HCT116 (cell line): ENCODE data around the gene PCYT1A. TPM values are rescaled to one million over a fixed set of nuclear protein-coding genes. Genes with fewer than 3 reads are reported as not detected.

Source experiments
- ATAC-seq: fragments of 200-7000 bp; cut with Tn5 transposase; 2 replicates; pipeline ENCODE4 v1.9.1; 2020; ENCODE audit warnings: mild to moderate bottlenecking, moderate library complexity
- BruUV-seq: library from RNA; stranded (reverse); fragments of 400-500 nt; replicated peaks from 2 replicates; lab custom pipeline; 2021; lab: Mats Ljungman, UMichigan
- CTCF ChIA-PET: fragments of 300-600 bp; sonication (Branson Sonifier 250); formaldehyde crosslinking; loops from one replicate; lab custom pipeline; 2021; ENCODE audit warnings: antibody characterized with exemption; lab: Charles Lee
- POLR2A ChIA-PET: fragments of 300-600, 350-600 bp; sonication (Branson Sonifier 250); formaldehyde crosslinking; loops from one replicate; lab custom pipeline; 2021; ENCODE audit warnings: antibody characterized with exemption; lab: Charles Lee
- RAD21 ChIA-PET, 2 experiments: fragments of 300-600 bp; sonication (Branson Sonifier 250); formaldehyde crosslinking; loops; one replicate each; lab custom pipeline; 2023; ENCODE audit warnings: low total read pairs in 2 of 2; ENCODE audit not compliant: uncharacterized antibody in 2 of 2, unreplicated experiment in 2 of 2, low non-redundant PET in 1 of 2; lab: Charles Lee
- DNase-seq: peaks from one replicate; pipeline ENCODE4 v3.0.0-alpha.2; 2010; ENCODE audit warnings: low read depth, low spot score
- H2AFZ ChIP-seq: fragments of 200-600 bp; shearing (Covaris generic), sonication (generic); 2 replicates; pipeline ENCODE4 v1.6.1; 2017; ENCODE audit warnings: low read depth, mixed run types, mixed read lengths, antibody characterized with exemption, low read length; ENCODE audit not compliant: poor library complexity, severe bottlenecking
- H3K27ac ChIP-seq: 2 replicates; pipeline ENCODE4 v1.5.1; 2012; ENCODE audit warnings: low read depth, low read length
- H3K27me3 ChIP-seq: fragments of 200-600 bp; sonication (generic); 2 replicates; pipeline ENCODE4 v1.6.1; 2016; ENCODE audit warnings: mixed run types, low read length, mixed read lengths; ENCODE audit not compliant: insufficient read depth
- H3K36me3 ChIP-seq, 2 experiments: fragments of 200-500 bp in 1 of 2; fragments of 200-600 bp in 1 of 2; sonication (Bioruptor generic) in 1 of 2; sonication (generic) in 1 of 2; 2 replicates each; pipeline versions ENCODE4 v1.5.1 to v1.6.1; 2014 to 2016; ENCODE audit warnings: low read length in 2 of 2, inconsistent platforms in 1 of 2, mixed read lengths in 1 of 2, mixed run types in 1 of 2; ENCODE audit not compliant: insufficient read depth in 2 of 2, control insufficient read depth in 1 of 2
- H3K4me1 ChIP-seq, 2 experiments: fragments of 200-600 bp in 1 of 2; sonication (generic) in 1 of 2; 2 replicates each; pipeline versions ENCODE4 v1.5.1 to v1.6.1; 2012 to 2017; ENCODE audit warnings: low read length in 2 of 2, inconsistent platforms in 1 of 2, mild to moderate bottlenecking in 1 of 2, mixed read lengths in 1 of 2, mixed run types in 1 of 2, moderate library complexity in 1 of 2; ENCODE audit not compliant: insufficient read depth in 2 of 2, control insufficient read depth in 1 of 2
- H3K4me2 ChIP-seq: fragments of 200-600 bp; sonication (generic); 2 replicates; pipeline ENCODE4 v1.6.1; 2017; ENCODE audit warnings: mixed run types, low read length, mixed read lengths
- H3K4me3 ChIP-seq, 2 experiments: fragments of 200-600 bp in 1 of 2; sonication (generic) in 1 of 2; replicated peaks in 1 of 2; 2 replicates each; pipeline ENCODE4 v1.5.1; 2011 to 2016; ENCODE audit warnings: low read length in 2 of 2, control low read depth in 1 of 2, low read depth in 1 of 2, mild to moderate bottlenecking in 1 of 2, mixed read lengths in 1 of 2, mixed run types in 1 of 2
- H3K79me2 ChIP-seq: fragments of 200-600 bp; sonication (generic); 2 replicates; pipeline ENCODE4 v1.6.1; 2017; ENCODE audit warnings: mild to moderate bottlenecking, mixed run types, low read length, moderate library complexity, mixed read lengths; ENCODE audit not compliant: insufficient read depth
- H3K9ac ChIP-seq: fragments of 200-600 bp; sonication (generic); 2 replicates; pipeline ENCODE4 v1.6.1; 2016; ENCODE audit warnings: low read length, mixed read lengths
- H3K9me2 ChIP-seq: fragments of 200-600 bp; sonication (generic), shearing (Covaris generic); 2 replicates; pipeline ENCODE4 v1.6.1; 2017; ENCODE audit warnings: mixed run types, mild to moderate bottlenecking, moderate library complexity; ENCODE audit not compliant: insufficient read depth
- H3K9me3 ChIP-seq, 2 experiments: fragments of 200-500 bp in 1 of 2; fragments of 200-600 bp in 1 of 2; sonication (Bioruptor generic) in 1 of 2; sonication (generic) in 1 of 2; 2 replicates each; pipeline ENCODE4 v1.6.1; 2014 to 2017; ENCODE audit warnings: low read length in 2 of 2, mixed read lengths in 2 of 2, inconsistent platforms in 1 of 2, low read depth in 1 of 2, mild to moderate bottlenecking in 1 of 2, mixed run types in 1 of 2, moderate library complexity in 1 of 2; ENCODE audit not compliant: control insufficient read depth in 1 of 2, insufficient read depth in 1 of 2
- H4K20me1 ChIP-seq: fragments of 200-600 bp; sonication (generic), shearing (Covaris generic); 2 replicates; pipeline ENCODE4 v1.6.1; 2017; ENCODE audit warnings: mixed run types, mild to moderate bottlenecking, moderate library complexity; ENCODE audit not compliant: insufficient read depth
- CTCF ChIP-seq, 3 experiments: fragments of 200-600 bp in 1 of 3; sonication (generic) in 1 of 3; IDR thresholded peaks in 2 of 3; conservative IDR thresholded peaks in 1 of 3; 2 replicates each; pipeline ENCODE4 v1.5.1; 2012 to 2017; ENCODE audit warnings: low read depth in 2 of 3, low read length in 2 of 3, antibody characterized with exemption in 1 of 3, borderline replicate concordance in 1 of 3, control low read depth in 1 of 3, mild to moderate bottlenecking in 1 of 3, mixed read lengths in 1 of 3, mixed run types in 1 of 3, moderate library complexity in 1 of 3; ENCODE audit not compliant: insufficient read depth in 1 of 3
- POLR2A ChIP-seq: IDR thresholded peaks from 2 replicates; pipeline ENCODE4 v1.7.0; 2011; ENCODE audit warnings: borderline replicate concordance; ENCODE audit not compliant: insufficient read depth, insufficient read length; ENCODE audit errors: extremely low read depth
- RAD21 ChIP-seq: IDR thresholded peaks from 2 replicates; pipeline ENCODE4 v1.6.1; 2012; ENCODE audit warnings: low read depth, mild to moderate bottlenecking
- intact Hi-C: fragments of 100-400 bp; cut with micrococcal nuclease; formaldehyde crosslinking; loops from 2 replicates; pipeline ENCODE4 v1.10.0; 2022
- total RNA-seq: library from RNA; stranded (reverse); gene quantifications from one replicate; pipeline ENCODE4 v1.2.1, GENCODE V29; 2021; ENCODE audit not compliant: unreplicated experiment

Gene PCYT1A
- total RNA-seq, 1 experiment from 2014 or later: 32.1 TPM

GRCh38 chr3:196198771-196199753 lies 88.5 kb downstream of the PCYT1A start:
- H3K4me2 ChIP-seq: no peak overlapping the region
- no TSS peak for BruUV-seq
- intact Hi-C loops: no loop called here
- no peak for TF ChIP-seq POLR2A
- peak; percentile 27 to 39 (median 33); a peak in 4 of 6 replicates for TF ChIP-seq CTCF (IDR thresholded peaks at IDR 0.05 in 2 of 3, conservative IDR thresholded peaks at IDR 0.05 in 1 of 3; ENCODE audit: borderline replicate concordance in 1 of 3, insufficient read depth in 1 of 3, low read depth in 2 of 3, low read length in 2 of 3)
- TF ChIP-seq RAD21: peak; percentile 54
- no peaks in the 10 kb centered on the region for H3K9me2 ChIP-seq
- H3K27ac ChIP-seq: no peak overlapping the region; the same call in 1 of the 2 replicates
- H3K4me1 ChIP-seq: no peaks in the 10 kb centered on the region; a peak in 1 of 4 replicates
- no peaks in the 10 kb centered on the region for H3K27me3 ChIP-seq
- H3K36me3 ChIP-seq: no peaks in the 10 kb centered on the region
- H2AFZ ChIP-seq: no peak overlapping the region
- CTCF ChIA-PET: interaction anchor here (0.6 to 1.6 kb wide), 5 partner anchors 107 to 320 kb away, joined by 3 to 6 read pairs (median 4); no protein-coding TSS in a partner anchor
- H3K9ac ChIP-seq: no peak overlapping the region
- no peaks in the 10 kb centered on the region for H3K9me3 ChIP-seq
- POLR2A ChIA-PET: no interaction called here
- DNase-seq: no peak
- ATAC-seq: peak; percentile 41; the same call in 1 of the 2 replicates
- H4K20me1 ChIP-seq: no peaks in the 10 kb centered on the region
- RAD21 ChIA-PET: interaction anchor here in 1 of 2 experiments (0.5 to 1.3 kb wide), 3 partner anchors 128 to 320 kb away, joined by 3 to 4 read pairs (median 3); no protein-coding TSS in a partner anchor
- H3K79me2 ChIP-seq: no peaks in the 10 kb centered on the region
- H3K4me3 ChIP-seq: no peak overlapping the region
